HL-60/S4 treated with phorbol 12-myristate 13-acetate at 8.2 ng/mL for 4 days and 3 days (cell line): ENCODE results near the gene GPR157.

ENCODE experiments used
- in situ Hi-C: fragments of 300-500 bp; cut with MboI; formaldehyde crosslinking; loops from 2 replicates; pipeline ENCODE4 v1.15.0; 2022; ENCODE audit warnings: low sequenced_read_pairs

The GPR157 gene

DNA sequence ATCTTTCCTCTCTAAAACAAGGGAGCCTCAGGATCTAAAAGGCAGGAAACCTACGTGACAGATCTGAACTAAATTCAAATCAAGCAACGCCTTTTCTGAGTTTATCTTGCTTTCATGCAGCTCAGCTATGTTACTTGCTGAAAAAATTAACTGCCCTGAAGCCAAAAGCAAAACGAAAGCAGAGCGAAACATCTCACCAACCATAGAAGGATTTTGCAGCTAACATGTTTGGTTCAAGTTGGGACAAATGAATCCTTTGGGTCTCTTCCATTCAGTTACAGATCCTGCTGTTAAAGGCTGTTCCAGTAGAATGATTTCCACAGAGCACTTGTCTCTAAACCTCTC is 59.9 kb downstream of the GPR157 start:
- in situ Hi-C loops: no loop called here

- in situ Hi-C loops: no loop called here
Observed at GRCh38 chr1:9066945-9067807, 61.7 kb downstream of the GPR157 start.

DNA sequence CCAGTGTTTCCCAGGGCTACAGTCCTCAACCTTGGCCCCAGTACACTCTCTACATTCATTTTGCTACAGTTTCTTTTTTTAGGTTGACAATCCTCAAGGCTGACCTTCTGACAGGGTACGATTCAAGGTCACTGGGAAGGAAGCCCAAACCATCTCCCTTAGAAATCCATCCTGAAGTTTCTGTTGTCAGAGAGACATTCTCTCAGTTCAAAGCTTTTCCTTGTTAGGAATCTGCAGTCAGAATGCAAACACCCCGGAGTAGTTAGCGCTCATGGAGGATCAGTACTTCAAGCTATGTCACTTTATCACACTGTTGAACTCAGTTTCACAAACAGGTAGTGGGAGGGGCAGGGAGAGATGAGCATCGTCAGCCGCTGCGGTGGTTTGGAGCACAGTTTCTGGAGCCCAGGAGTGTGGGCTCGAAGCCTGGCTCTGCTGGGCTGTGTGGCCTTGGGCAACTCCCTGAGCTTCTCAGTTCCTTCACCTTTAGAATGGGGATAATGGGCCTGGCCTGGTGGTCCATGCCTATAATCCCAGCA is 63.6 kb downstream of the GPR157 start:
- in situ Hi-C loops: no loop called here

DNA sequence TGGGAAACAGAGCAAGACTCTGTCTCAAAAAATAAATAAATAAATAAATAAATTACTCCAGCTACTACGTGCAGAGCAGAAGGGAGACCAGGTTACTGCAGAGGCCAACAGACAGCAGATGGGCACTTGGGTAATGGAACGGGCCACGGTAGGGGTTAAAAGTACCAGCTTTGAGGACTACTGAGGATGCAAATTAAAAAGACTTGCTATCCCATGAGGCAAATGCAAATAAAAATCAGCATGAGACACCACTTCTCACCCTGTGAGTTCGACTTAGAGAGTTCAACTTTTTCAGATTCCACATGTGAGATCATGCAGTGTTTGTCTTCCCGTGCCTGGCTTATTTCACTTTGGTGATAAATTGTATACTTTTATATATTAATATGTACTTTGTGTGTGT is 66.1 kb downstream of the GPR157 start:
- in situ Hi-C loops: no loop called here

DNA sequence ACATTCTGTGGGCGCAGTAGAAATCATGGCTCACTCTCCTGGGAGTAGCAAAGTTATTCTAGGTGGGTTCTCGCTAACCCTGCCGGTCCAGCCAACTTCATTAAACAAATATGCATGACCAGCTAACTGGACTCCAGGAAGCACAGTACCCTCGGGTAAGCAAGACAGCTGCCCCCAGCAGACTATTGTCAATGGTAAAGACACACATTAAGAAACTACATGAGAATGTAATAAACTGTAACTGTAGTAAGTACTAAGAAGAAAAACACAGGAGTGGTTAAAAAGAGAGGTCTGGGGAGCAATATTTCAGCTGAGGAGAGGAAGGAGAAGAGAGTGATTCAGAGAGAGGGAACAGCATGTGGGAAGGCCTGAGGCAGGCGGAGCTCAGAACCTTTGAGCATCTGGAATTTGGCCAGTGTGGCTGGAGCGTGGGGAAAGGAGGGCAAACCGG is 66.9 kb downstream of the GPR157 start:
- in situ Hi-C loops: no loop called here

GRCh38 chr1:9061252-9061960 is 67.5 kb downstream of the GPR157 start:
- in situ Hi-C loops: no loop called here

DNA sequence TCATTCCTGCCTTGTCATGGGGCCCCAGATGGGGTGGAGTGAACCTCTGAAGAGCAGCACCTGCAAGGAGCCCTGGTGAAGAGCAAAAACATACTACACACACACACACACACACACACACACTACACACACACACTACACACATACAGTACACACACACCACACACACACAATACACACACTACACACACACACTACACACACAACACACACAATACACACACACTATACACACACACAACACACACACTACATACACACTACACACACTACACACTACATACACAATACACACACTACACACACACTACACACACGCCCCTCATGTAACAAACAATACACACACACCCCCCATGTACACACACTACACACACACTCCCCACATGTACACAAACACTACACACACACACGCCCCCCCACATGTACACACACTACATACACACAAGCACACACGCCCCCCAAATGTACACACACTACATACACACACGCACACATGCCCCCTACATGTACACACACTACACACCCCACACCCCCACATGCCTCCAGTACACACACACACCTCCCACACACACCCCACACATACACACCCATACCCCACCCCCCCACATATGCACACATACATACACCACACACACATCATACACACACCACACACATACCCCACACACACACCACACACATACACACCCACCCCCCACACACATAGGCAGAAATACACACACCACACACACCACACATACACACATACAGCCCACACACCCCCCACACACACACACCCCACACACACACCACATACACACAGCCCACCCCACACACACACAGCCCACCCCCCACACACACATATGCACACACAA is 68.8 kb downstream of the GPR157 start:
- in situ Hi-C loops: no loop called here

- in situ Hi-C loops: no loop called here
Observed at GRCh38 chr1:9058465-9058864, 70.4 kb downstream of the GPR157 start.

DNA sequence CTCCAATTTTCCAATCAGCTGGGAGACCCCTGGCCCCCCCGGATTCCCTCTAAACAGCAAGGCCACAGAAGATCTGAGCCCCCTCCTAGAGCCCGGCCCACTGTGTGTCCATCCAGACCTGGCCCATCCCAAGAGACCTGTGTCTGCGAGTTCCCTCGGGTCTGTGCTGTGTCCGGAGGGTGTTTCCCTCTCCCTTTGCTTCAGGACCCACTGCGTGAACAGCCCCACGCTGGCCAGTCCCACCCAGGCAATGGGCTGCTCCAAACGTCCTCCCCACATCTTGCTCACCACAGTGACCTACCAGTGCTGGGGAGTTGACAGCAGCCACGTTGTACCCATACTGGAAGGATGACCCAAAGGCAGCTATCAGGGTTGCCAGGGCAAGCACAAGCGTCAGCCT is 71.1 kb downstream of the GPR157 start:
- in situ Hi-C loops: no loop called here

GRCh38 chr1:9052272-9053049 is 76.4 kb downstream of the GPR157 start:
- in situ Hi-C loops: no loop called here

GRCh38 chr1:9051379-9051778 is 77.5 kb downstream of the GPR157 start:
- in situ Hi-C loops: no loop called here

DNA sequence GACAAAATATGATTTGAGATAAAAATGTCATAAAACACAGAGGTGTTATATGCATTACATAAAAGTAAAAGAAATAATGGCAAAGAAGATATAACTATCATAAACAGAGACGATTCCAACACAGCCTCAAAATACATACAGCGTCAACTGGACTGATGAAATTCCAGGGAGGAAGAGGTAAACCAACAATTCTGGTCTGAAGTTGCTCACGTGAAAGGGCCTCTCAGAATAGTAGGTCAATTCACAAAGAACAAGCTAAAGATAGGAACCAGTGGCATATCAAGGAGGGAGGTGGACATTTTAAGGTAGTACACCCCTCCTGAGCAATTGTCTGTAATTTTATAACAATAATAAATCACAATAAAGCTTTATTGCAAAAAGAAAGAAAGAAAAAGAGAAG is 78.1 kb downstream of the GPR157 start:
- in situ Hi-C loops: no loop called here
